HCT116 (cell line): ENCODE measurements around the gene GRM8.

Experiments
- FOSL1 ChIP-seq: IDR thresholded peaks from 2 replicates; pipeline ENCODE4 v1.6.1; 2012; ENCODE audit warnings: low read depth
- POLR2A ChIP-seq: IDR thresholded peaks from 2 replicates; pipeline ENCODE4 v1.7.0; 2011; ENCODE audit warnings: borderline replicate concordance; ENCODE audit not compliant: insufficient read depth, insufficient read length; ENCODE audit errors: extremely low read depth
- TF ChIP-seq, protein P1 (sequence below), 3 experiments: fragments of 200-600 bp in 1 of 3; sonication (generic) in 1 of 3; IDR thresholded peaks in 2 of 3; conservative IDR thresholded peaks in 1 of 3; 2 replicates each; pipeline ENCODE4 v1.5.1; 2012 to 2017; ENCODE audit warnings: low read depth in 2 of 3, low read length in 2 of 3, antibody characterized with exemption in 1 of 3, borderline replicate concordance in 1 of 3, control low read depth in 1 of 3, mild to moderate bottlenecking in 1 of 3, mixed read lengths in 1 of 3, mixed run types in 1 of 3, moderate library complexity in 1 of 3; ENCODE audit not compliant: insufficient read depth in 1 of 3

DNA sequence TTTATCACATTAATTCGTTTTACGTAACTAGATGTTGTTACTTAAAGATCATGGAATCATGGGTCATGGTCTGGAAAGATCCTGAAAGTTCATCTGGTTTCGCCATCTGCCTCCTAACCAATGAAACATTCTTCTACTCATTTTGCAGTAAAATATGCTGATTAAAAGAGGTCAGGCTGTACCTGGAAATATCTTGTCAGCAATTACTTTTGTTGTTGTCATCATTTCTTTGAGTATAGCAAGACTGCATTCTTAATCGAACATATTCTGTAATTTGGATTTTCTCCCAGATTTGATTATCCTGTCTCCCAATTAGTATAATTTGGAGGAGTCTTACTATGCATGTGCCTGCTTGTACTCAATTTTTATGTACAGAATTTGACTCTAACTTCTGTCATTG is 833.7 kb downstream of the GRM8 start:
- TF ChIP-seq, protein P1, sequence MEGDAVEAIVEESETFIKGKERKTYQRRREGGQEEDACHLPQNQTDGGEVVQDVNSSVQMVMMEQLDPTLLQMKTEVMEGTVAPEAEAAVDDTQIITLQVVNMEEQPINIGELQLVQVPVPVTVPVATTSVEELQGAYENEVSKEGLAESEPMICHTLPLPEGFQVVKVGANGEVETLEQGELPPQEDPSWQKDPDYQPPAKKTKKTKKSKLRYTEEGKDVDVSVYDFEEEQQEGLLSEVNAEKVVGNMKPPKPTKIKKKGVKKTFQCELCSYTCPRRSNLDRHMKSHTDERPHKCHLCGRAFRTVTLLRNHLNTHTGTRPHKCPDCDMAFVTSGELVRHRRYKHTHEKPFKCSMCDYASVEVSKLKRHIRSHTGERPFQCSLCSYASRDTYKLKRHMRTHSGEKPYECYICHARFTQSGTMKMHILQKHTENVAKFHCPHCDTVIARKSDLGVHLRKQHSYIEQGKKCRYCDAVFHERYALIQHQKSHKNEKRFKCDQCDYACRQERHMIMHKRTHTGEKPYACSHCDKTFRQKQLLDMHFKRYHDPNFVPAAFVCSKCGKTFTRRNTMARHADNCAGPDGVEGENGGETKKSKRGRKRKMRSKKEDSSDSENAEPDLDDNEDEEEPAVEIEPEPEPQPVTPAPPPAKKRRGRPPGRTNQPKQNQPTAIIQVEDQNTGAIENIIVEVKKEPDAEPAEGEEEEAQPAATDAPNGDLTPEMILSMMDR (IDR thresholded peaks at IDR 0.05 in 2 of 3, conservative IDR thresholded peaks at IDR 0.05 in 1 of 3; ENCODE audit: borderline replicate concordance in 1 of 3, insufficient read depth in 1 of 3, low read depth in 2 of 3, low read length in 2 of 3), result no peak
- TF ChIP-seq FOSL1 (no peak), POLR2A (no peak)
